Stomach smooth muscle (tissue), 2 donors: ENCODE results near the gene ENTPD5.

Experiments
- H3K27ac ChIP-seq: one replicate; pipeline ENCODE4 v1.7.0; 2013; ENCODE audit warnings: mild to moderate bottlenecking, low read length, inconsistent platforms
- H3K27me3 ChIP-seq, 2 donors: one replicate each; pipeline ENCODE4 v1.7.0; 2013; ENCODE audit warnings: low read length in 2 of 2; ENCODE audit not compliant: insufficient read depth in 2 of 2, control insufficient read depth in 1 of 2
- H3K36me3 ChIP-seq, 2 donors: one replicate each; pipeline ENCODE4 v1.7.0; 2013; ENCODE audit warnings: low read length in 2 of 2; ENCODE audit not compliant: control insufficient read depth in 2 of 2, insufficient read depth in 2 of 2
- H3K4me1 ChIP-seq: one replicate; pipeline ENCODE4 v1.7.0; 2013; ENCODE audit warnings: low read length; ENCODE audit not compliant: control insufficient read depth, insufficient read depth
- H3K4me3 ChIP-seq, 2 donors: one replicate each; pipeline ENCODE4 v1.7.0; 2013; ENCODE audit warnings: low read length in 2 of 2
- H3K9ac ChIP-seq, 2 donors: one replicate each; pipeline ENCODE4 v1.7.0; 2013; ENCODE audit warnings: low read length in 2 of 2, mild to moderate bottlenecking in 1 of 2
- H3K9me3 ChIP-seq, 2 donors: one replicate each; pipeline ENCODE4 v1.7.0; 2013; ENCODE audit warnings: low read length in 2 of 2; ENCODE audit not compliant: control insufficient read depth in 2 of 2
- donor health status: healthy.
- donor health status: Pancreatic carcinoma.

ENTPD5 gene

DNA sequence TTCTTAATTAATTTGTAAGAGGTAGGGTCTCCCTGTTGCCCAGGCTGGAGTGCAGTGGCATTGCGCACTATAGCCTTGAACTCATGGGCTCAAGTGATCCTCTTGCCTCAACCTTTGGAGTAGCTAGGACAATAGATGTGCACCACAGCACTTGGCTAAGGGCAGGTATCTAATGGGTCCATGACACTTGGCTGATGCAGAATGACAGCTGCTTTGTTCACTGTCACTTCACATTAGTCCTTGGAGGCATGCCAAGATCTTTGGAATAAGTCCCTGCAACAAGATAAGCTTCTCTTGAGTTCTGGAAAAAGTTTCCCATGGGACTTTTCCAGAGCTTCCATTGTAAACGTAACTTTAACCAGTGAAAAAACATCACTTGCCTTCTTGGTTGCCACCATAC is 45.6 kb downstream of the ENTPD5 start:
- peaks cover 18 to 22% of the 10 kb centered on the region in 2 donors for H3K36me3 ChIP-seq
- H3K27me3 ChIP-seq: no peaks in the 10 kb centered on the region
- H3K9me3 ChIP-seq: no peaks in the 10 kb centered on the region
- no peak overlapping the region for H3K9ac ChIP-seq
- H3K4me1 ChIP-seq: no peaks in the 10 kb centered on the region
- H3K27ac ChIP-seq: no peak overlapping the region
- no peak overlapping the region for H3K4me3 ChIP-seq

- Histone ChIP-seq H3K4me1 (no peaks in the 10 kb centered on the region), H3K36me3 (peaks cover 12 to 18% of the 10 kb centered on the region in 2 donors), H3K9me3 (no peaks in the 10 kb centered on the region), H3K4me3 (no peak overlapping the region), H3K27me3 (no peaks in the 10 kb centered on the region), H3K9ac (no peak overlapping the region), H3K27ac (no peak overlapping the region)
Observed at GRCh38 chr14:73968885-73969284, 50.2 kb downstream of the ENTPD5 start.

GRCh38 chr14:73965216-73965615 is 53.9 kb downstream of the ENTPD5 start:
- no peak overlapping the region for H3K4me3 ChIP-seq
- H3K36me3 ChIP-seq: peaks cover 32 to 41% of the 10 kb centered on the region in 2 donors
- no peaks in the 10 kb centered on the region for H3K9me3 ChIP-seq
- no peaks in the 10 kb centered on the region for H3K4me1 ChIP-seq
- H3K27me3 ChIP-seq: no peaks in the 10 kb centered on the region
- H3K27ac ChIP-seq: no peak overlapping the region
- no peak overlapping the region for H3K9ac ChIP-seq

DNA sequence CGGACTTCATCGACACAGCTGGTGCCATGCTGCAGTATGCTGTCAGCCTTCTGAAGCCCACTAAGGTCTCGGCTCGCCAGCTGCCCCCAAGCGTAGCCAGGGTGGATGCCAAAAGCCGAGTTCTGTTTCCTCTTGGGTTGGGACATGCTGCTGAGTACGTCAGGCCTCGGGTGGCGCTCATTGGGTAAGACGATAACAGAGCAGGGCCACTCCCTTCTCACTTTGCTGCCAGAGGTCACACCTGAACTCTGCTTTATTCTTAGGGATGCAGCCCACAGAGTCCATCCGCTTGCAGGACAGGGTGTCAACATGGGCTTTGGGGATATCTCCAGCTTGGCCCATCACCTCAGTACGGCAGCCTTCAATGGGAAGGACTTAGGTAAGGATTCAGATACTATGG is 57.9 kb downstream of the ENTPD5 start:
- peaks cover 51 to 61% of the 10 kb centered on the region in 2 donors for H3K36me3 ChIP-seq
- H3K9me3 ChIP-seq: no peaks in the 10 kb centered on the region
- no peak overlapping the region for H3K27ac ChIP-seq
- no peaks in the 10 kb centered on the region for H3K4me1 ChIP-seq
- H3K9ac ChIP-seq: no peak overlapping the region
- H3K4me3 ChIP-seq: no peak overlapping the region
- H3K27me3 ChIP-seq: no peaks in the 10 kb centered on the region

DNA sequence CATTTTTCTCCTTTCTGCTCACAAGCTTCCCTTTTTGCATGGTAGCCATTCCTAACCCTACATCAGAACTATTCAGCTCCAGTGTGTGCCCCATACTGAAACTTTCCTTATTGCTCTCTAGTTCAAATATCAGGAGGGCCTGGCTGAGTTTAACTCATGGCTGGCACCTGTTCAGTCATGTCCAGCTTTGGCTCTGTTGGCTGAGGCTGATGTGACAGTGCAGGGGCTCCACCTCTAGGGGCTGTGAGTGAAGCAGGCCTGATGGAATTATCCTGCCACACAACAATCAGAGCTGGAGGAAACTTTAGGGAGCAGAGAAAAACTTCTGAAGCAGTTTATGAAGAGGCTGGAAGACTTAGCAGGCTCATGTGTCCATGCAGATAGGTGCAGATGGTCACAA is 60.5 kb downstream of the ENTPD5 start:
- Histone ChIP-seq H3K4me3 (no peak overlapping the region), H3K27ac (no peak overlapping the region), H3K27me3 (no peaks in the 10 kb centered on the region), H3K9me3 (no peaks in the 10 kb centered on the region), H3K9ac (no peak overlapping the region), H3K36me3 (peaks cover 63 to 69% of the 10 kb centered on the region in 2 donors), H3K4me1 (no peaks in the 10 kb centered on the region)

GRCh38 chr14:73955674-73956073 is 63.4 kb downstream of the ENTPD5 start:
- Histone ChIP-seq H3K9me3 (no peaks in the 10 kb centered on the region), H3K27ac (no peak overlapping the region), H3K36me3 (peaks cover 41 to 53% of the 10 kb centered on the region in 2 donors), H3K27me3 (no peaks in the 10 kb centered on the region), H3K9ac (no peak overlapping the region), H3K4me3 (no peak overlapping the region), H3K4me1 (peaks cover 6% of the 10 kb centered on the region)

DNA sequence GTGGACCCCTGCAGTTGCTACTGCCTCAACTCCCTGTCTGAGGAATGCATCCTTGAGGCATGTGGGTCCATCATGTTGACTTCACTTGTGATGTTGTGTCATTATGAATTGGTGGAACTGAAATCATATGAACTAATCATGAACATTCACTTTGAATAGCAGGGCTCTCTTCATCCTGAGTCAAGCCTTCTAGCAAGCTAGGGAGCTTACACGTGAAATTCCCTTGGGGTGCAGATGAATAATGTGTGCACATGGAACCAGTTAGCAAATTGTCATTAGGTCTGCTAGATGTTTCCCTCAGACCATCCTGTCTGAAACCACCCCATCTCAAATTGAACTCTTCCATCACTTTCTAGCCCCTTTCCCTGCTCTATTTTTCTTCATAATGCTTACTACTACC is 65.4 kb downstream of the ENTPD5 start:
- Histone ChIP-seq H3K27me3 (no peaks in the 10 kb centered on the region), H3K36me3 (peaks cover 26 to 35% of the 10 kb centered on the region in 2 donors), H3K27ac (no peak overlapping the region), H3K9ac (no peak overlapping the region), H3K4me3 (no peak overlapping the region), H3K9me3 (no peaks in the 10 kb centered on the region), H3K4me1 (peaks cover 6% of the 10 kb centered on the region)

- H3K36me3 ChIP-seq: peaks cover 5 to 15% of the 10 kb centered on the region in 2 donors
- H3K4me3 ChIP-seq: peak within 1 kb of the TSS; percentile 96 to 97
- no peaks in the 10 kb centered on the region for H3K27me3 ChIP-seq
- H3K9me3 ChIP-seq: no peaks in the 10 kb centered on the region
- peak within 1 kb of the TSS; percentile 95 for H3K9ac ChIP-seq
- peaks cover 6% of the 10 kb centered on the region for H3K4me1 ChIP-seq
- peak within 1 kb of the TSS; percentile 92 for H3K27ac ChIP-seq
Observed at GRCh38 chr14:73949752-73950734, 69.0 kb downstream of the ENTPD5 start, which contains the start of the genes COQ6 and FAM161B. Gene COQ6, plus strand, starts transcription at chr14:73950302. Its CDS starts 31 bp downstream, at chr14:73950333. Gene FAM161B, minus strand, starts transcription at chr14:73950094. Its CDS starts 68 bp downstream, at chr14:73950026.

- peaks cover 15 to 28% of the 10 kb centered on the region in 2 donors for H3K36me3 ChIP-seq
- H3K9ac ChIP-seq: no peak overlapping the region
- H3K9me3 ChIP-seq: no peaks in the 10 kb centered on the region
- H3K4me1 ChIP-seq: no peaks in the 10 kb centered on the region
- no peak overlapping the region for H3K4me3 ChIP-seq
- H3K27ac ChIP-seq: no peak overlapping the region
- no peaks in the 10 kb centered on the region for H3K27me3 ChIP-seq
Observed at GRCh38 chr14:73945159-73945670, 73.9 kb downstream of the ENTPD5 start.

- H3K27me3 ChIP-seq: no peaks in the 10 kb centered on the region
- H3K9ac ChIP-seq: no peak overlapping the region
- no peaks in the 10 kb centered on the region for H3K4me1 ChIP-seq
- no peaks in the 10 kb centered on the region for H3K9me3 ChIP-seq
- no peak overlapping the region for H3K4me3 ChIP-seq
- H3K36me3 ChIP-seq: peaks cover 19 to 33% of the 10 kb centered on the region in 2 donors
- H3K27ac ChIP-seq: no peak overlapping the region
Observed at GRCh38 chr14:73944432-73945158, 74.5 kb downstream of the ENTPD5 start.
